ENCODE results near the gene MEIS1. TPM values are rescaled to one million over a fixed set of nuclear protein-coding genes. Genes with fewer than 3 reads are reported as not detected.
A peak's percentile ranks its signal among the peaks of the same experiment; 100 is the strongest.

The MEIS1 gene
- total RNA-seq, 2 donors from 2014 or later: 1.8 to 2.3 TPM

- no peaks in the 10 kb centered on the region for H3K36me3 Mint-ChIP-seq (ENCODE audit: low read depth)
- Histone ChIP-seq H3K9ac (ENCODE audit: extremely low read depth, low read length, poor library complexity, severe bottlenecking) (no peak overlapping the region), H3K27ac (ENCODE audit: low read depth, low read length) (peak overlapping the region; percentile 41), H3K36me3 (ENCODE audit: control insufficient read depth, insufficient read depth, low read length) (no peaks in the 10 kb centered on the region), H3K4me1 (ENCODE audit: control insufficient read depth, insufficient read depth, low read length) (peaks cover 10% of the 10 kb centered on the region), H3K27me3 (ENCODE audit: control insufficient read depth, insufficient read depth, low read length, poor library complexity, severe bottlenecking) (peaks cover 26% of the 10 kb centered on the region), H3K4me3 (ENCODE audit: low read length) (no peak overlapping the region), H3K9me3 (ENCODE audit: control insufficient read depth, low read length) (no peaks in the 10 kb centered on the region)
- H3K4me1 Mint-ChIP-seq: peaks cover 16% of the 10 kb centered on the region
- peaks cover 15% of the 10 kb centered on the region for H3K27me3 Mint-ChIP-seq (ENCODE audit: insufficient read depth)
- H3K27ac Mint-ChIP-seq: no peak overlapping the region
- TF ChIP-seq CTCF (conservative IDR thresholded peaks at IDR 0.05): no peak
- no peaks in the 10 kb centered on the region for H3K9me3 Mint-ChIP-seq
- WGBS, 2 experiments (ENCODE audit: insufficient coverage in 1 of 2, insufficient read length in 1 of 2): 88 to 100% methylated on average over 1 of the region's 1 CpG
- DNase-seq: no peak
- H3K4me3 Mint-ChIP-seq: no peak overlapping the region
Observed at GRCh38 chr2:66531155-66531554, 96.2 kb downstream of the MEIS1 start.

- H3K4me1 Mint-ChIP-seq: peaks cover 20% of the 10 kb centered on the region
Observed at GRCh38 chr2:66531567-66531966, 96.6 kb downstream of the MEIS1 start.

GRCh38 chr2:66532972-66533868, 98.3 kb downstream of the MEIS1 start:
- Histone ChIP-seq H3K4me1 (ENCODE audit: control insufficient read depth, insufficient read depth, low read length) (peaks cover 18% of the 10 kb centered on the region), H3K27me3 (ENCODE audit: control insufficient read depth, insufficient read depth, low read length, poor library complexity, severe bottlenecking) (peaks cover 15% of the 10 kb centered on the region), H3K27ac (ENCODE audit: low read depth, low read length) (no peak overlapping the region), H3K36me3 (ENCODE audit: control insufficient read depth, insufficient read depth, low read length) (no peaks in the 10 kb centered on the region), H3K4me3 (ENCODE audit: low read length) (no peak overlapping the region), H3K9ac (ENCODE audit: extremely low read depth, low read length, poor library complexity, severe bottlenecking) (no peak overlapping the region), H3K9me3 (ENCODE audit: control insufficient read depth, low read length) (no peaks in the 10 kb centered on the region)
- peaks cover 11% of the 10 kb centered on the region for H3K27me3 Mint-ChIP-seq (ENCODE audit: insufficient read depth)
- H3K9me3 Mint-ChIP-seq: no peaks in the 10 kb centered on the region
- WGBS, 2 experiments (ENCODE audit: insufficient coverage in 1 of 2, insufficient read length in 1 of 2): 89 to 90% methylated on average over 7 to 11 of the region's 11 CpGs
- H3K4me3 Mint-ChIP-seq: no peak overlapping the region
- no peak for DNase-seq
- peaks cover 32% of the 10 kb centered on the region for H3K4me1 Mint-ChIP-seq
- TF ChIP-seq CTCF (conservative IDR thresholded peaks at IDR 0.05): no peak
- H3K36me3 Mint-ChIP-seq (ENCODE audit: low read depth): no peaks in the 10 kb centered on the region
- H3K27ac Mint-ChIP-seq: no peak overlapping the region

More at GRCh38 chr2:66531567-66531966, 96.6 kb downstream of the MEIS1 start:
- peaks cover 26% of the 10 kb centered on the region for H3K27me3 ChIP-seq (ENCODE audit: control insufficient read depth, insufficient read depth, low read length, poor library complexity, severe bottlenecking)
- H3K4me1 ChIP-seq (ENCODE audit: control insufficient read depth, insufficient read depth, low read length): peaks cover 14% of the 10 kb centered on the region
- H3K9me3 ChIP-seq (ENCODE audit: control insufficient read depth, low read length): no peaks in the 10 kb centered on the region
- H3K36me3 ChIP-seq (ENCODE audit: control insufficient read depth, insufficient read depth, low read length): no peaks in the 10 kb centered on the region
- Mint-ChIP-seq H3K4me3 (no peak overlapping the region), H3K27ac (no peak overlapping the region), H3K9me3 (no peaks in the 10 kb centered on the region), H3K36me3 (ENCODE audit: low read depth) (no peaks in the 10 kb centered on the region), H3K27me3 (ENCODE audit: insufficient read depth) (peaks cover 15% of the 10 kb centered on the region)
- TF ChIP-seq CTCF (conservative IDR thresholded peaks at IDR 0.05): no peak
- peak overlapping the region; percentile 41 for H3K27ac ChIP-seq (ENCODE audit: low read depth, low read length)
- no peak overlapping the region for H3K9ac ChIP-seq (ENCODE audit: extremely low read depth, low read length, poor library complexity, severe bottlenecking)
- no peak overlapping the region for H3K4me3 ChIP-seq (ENCODE audit: low read length)
- no peak for DNase-seq
- 93 to 96% methylated on average over 12 to 13 of the region's 13 CpGs for WGBS, 2 experiments (ENCODE audit: insufficient coverage in 1 of 2, insufficient read length in 1 of 2)

All from endodermal cell (in vitro differentiated cells).